Ramos (cell line): Measurements from ENCODE around the gene NSD1.

Source experiments
- in situ Hi-C: fragments of 300-500 bp; cut with MboI; formaldehyde crosslinking; loops from one replicate; pipeline ENCODE4 v1.14.3; 2022; ENCODE audit warnings: low sequenced_read_pairs; ENCODE audit not compliant: unreplicated experiment

NSD1 gene

DNA sequence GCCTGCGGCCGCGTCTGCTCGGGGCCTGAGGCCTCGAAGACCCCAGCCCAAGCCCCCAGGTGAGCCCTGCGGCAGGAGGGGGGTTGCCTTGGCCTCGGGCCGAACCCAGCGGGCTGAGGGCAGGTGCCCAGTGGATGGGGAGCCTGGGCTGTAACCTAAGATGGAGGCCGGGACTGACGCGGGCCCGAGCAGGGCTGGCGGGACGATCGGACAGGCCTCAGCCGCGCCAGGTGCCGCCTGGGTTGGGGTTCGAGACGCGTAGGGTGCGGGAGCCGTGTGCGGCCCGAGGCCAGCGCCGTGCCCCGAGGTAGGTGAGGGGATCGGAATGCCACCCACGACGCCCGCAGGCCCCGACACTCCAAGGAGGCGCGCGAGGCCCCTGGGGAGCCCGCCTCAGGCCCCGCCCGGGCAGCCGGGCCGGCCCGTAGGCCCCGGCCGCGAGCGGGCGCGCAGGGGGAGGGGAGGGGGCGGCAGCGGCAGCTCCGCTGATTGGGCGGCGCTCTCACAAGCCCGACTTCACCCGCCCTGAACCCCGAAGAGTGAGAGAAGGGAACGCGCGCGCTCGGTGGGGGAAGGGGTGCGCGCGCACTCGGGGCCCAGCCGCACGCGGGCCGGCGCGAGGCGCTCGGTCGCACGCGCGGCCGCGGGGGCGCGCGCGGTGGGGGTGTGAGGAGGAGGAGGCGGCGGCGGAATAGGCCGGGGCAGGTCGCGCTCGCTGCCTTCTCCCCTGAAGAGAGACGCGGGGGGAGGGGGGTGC is at the start of gene NSD1:
Gene NSD1, plus strand, starts transcription at position 678 of the 757 bp plus-strand sequence. CDS start 1,331 bp downstream, outside the sequence.
- in situ Hi-C loops = no loop called here

DNA sequence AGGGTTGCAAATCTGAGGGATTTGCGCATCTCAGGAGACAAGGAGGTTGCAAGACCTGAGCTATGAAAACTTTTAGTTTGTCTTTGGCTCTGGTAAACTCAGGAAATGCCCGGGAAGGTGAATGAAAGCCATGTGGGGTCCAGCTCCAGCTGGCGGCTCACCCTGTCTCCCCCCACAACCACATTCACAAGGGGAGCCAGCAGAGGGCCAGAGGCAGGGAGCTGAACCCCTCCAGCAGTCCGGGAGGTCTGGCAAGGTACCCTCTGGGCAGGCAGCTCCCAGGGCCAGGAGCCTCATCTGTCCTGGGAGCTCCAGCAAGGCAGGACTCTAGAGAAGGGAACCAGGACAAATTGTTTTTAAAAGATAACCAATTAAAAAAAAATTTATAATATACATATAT is 49.4 kb upstream of the NSD1 start:
- in situ Hi-C loops = no loop called here

- in situ Hi-C loops = no loop called here
These were observed 47.5 kb upstream of the NSD1 start for GRCh38 chr5:177085985-177086653.

DNA sequence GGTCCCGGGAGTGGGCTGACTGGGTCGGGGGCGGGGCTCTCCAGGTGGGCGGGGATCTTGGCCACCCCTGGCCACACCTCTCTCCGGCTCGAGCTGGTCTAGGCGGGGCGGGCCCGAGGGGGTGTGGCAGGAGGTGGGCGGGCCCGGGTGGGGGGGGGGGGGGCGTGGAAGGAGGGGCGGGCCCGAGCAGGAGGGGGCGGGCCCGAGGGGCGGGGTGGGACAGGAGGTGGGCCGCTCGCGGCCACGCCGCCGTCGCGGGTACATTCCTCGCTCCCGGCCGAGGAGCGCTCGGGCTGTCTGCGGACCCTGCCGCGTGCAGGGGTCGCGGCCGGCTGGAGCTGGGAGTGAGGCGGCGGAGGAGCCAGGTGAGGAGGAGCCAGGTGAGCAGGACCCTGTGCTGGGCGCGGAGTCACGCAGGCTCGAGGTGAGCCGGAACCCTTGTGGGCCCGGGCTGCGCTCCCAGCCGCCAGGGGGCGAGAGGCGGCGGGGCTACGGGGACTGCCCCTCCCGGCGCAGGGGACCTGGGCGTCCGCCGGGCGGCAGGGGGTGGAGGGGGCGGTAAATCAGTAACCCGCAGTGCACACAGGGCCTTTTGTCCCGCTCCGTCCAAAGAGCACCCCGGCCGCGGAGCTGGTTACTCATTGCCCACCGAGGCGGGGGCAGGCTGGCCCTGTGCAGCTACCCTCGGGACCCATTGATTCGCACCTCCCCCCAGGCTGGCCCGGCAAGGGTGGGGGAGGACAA is 46.7 kb upstream of the NSD1 start, which contains the start of gene FGFR4:
Gene FGFR4, plus strand, starts transcription at position 262 of the 744 bp plus-strand sequence. CDS start 2,688 bp downstream, outside the sequence.
- in situ Hi-C loops = no loop called here

DNA sequence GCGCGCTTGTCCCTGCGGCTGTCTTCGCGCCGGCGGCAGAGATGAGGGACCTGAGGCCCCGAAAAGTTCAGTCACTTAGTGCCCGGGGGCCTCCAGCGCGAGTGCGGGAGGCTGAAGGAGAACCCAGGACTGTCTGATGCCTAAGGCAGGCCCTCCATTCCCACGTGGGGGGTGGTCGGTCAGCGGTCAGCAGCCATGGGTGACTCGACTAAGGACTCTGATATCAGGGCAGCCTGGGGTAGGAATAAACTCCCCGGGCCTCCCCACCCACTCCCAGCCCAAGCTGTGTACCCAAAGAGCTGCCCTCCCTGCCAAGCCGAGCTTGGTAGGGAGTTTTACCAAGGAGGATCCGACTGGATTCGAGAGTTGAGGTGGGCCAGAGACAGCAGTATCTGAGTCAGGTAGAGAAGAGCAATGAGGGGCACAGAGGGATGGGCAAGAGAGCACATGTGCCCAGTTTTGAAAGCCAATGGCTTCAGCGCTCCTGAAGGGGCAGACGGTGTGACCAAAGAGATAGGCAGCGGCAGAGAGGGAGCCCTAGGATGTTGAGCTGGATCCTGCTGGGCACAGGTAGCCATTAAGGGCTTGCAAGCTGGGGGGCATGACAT is 46.1 kb upstream of the NSD1 start:
- in situ Hi-C loops = no loop called here

DNA sequence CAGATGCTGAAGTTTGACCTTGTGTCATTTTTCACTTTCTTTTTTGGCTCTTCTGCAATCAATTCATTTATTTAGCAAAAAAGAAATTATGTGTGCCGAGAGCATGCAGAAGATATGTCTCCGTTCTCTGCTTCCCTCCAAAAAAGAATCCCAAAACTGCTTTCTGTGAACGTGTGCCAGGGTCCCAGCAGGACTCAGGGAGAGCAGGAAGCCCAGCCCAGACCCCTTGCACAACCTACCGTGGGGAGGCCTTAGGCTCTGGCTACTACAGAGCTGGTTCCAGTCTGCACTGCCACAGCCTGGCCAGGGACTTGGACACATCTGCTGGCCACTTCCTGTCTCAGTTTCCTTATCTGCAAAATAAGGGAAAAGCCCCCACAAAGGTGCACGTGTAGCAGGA is 44.4 kb upstream of the NSD1 start:
- in situ Hi-C loops = no loop called here

GRCh38 chr5:177089825-177090641 is 43.5 kb upstream of the NSD1 start:
- in situ Hi-C loops = no loop called here

GRCh38 chr5:177090813-177091212 is 42.8 kb upstream of the NSD1 start:
- in situ Hi-C loops = no loop called here

- in situ Hi-C loops = no loop called here
These were observed 42.3 kb upstream of the NSD1 start for GRCh38 chr5:177091232-177091631.

DNA sequence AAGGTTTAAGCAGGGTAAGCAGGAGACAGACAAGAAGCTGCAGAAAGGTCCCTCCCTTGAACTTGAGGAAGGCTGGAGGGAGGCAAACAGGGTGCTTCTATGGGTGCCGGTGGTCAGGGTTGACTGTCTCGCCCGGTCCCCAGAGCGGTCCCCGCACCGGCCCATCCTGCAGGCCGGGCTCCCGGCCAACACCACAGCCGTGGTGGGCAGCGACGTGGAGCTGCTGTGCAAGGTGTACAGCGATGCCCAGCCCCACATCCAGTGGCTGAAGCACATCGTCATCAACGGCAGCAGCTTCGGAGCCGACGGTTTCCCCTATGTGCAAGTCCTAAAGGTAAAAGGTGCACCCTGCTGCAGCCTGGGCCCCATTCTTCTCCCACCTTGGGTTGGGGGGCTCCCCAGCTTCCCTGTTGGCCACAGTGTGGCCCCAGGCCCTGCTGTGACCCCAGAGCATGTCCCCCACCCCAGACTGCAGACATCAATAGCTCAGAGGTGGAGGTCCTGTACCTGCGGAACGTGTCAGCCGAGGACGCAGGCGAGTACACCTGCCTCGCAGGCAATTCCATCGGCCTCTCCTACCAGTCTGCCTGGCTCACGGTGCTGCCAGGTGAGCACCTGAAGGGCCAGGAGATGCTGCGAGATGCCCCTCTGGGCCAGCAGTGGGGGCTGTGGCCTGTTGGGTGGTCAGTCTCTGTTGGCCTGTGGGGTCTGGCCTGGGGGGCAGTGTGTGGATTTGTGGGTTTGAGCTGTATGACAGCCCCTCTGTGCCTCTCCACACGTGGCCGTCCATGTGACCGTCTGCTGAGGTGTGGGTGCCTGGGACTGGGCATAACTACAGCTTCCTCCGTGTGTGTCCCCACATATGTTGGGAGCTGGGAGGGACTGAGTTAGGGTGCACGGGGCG is 41.1 kb upstream of the NSD1 start:
- in situ Hi-C loops = no loop called here

DNA sequence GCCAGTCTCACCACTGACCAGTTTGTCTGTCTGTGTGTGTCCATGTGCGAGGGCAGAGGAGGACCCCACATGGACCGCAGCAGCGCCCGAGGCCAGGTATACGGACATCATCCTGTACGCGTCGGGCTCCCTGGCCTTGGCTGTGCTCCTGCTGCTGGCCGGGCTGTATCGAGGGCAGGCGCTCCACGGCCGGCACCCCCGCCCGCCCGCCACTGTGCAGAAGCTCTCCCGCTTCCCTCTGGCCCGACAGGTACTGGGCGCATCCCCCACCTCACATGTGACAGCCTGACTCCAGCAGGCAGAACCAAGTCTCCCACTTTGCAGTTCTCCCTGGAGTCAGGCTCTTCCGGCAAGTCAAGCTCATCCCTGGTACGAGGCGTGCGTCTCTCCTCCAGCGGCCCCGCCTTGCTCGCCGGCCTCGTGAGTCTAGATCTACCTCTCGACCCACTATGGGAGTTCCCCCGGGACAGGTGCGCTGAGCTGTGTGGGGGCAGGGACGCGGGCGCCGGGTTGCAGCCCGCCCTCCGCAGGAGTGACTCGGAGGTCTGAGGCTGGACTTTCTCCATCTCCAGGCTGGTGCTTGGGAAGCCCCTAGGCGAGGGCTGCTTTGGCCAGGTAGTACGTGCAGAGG is 40.4 kb upstream of the NSD1 start:
- in situ Hi-C loops = no loop called here

DNA sequence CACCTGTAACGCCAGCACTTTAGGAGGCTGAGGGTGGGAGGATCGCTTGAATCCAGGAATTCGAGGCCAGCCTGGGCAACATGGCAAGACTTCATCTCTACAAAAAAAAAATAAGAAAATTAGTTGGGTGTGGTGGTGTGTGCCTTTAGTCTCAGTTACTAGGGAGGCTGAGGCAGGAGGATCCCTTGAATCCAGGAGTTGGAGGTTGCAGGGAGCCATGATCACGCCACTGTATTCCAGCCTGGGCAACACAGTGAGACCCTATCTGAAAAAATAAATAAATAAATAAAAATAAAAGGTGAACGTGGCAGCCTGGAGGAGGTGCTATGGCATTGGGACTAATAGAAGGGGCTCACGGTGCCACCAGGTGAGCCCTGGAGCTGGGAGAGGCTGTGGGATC is 39.8 kb upstream of the NSD1 start:
- in situ Hi-C loops = no loop called here

GRCh38 chr5:177094224-177095087 is 39.1 kb upstream of the NSD1 start:
- in situ Hi-C loops = no loop called here

GRCh38 chr5:177095088-177095669 is 38.4 kb upstream of the NSD1 start:
- in situ Hi-C loops = no loop called here

GRCh38 chr5:177096162-177097015 is 37.2 kb upstream of the NSD1 start:
- in situ Hi-C loops = no loop called here
